SK-N-SH treated with all-trans-retinoic acid at 6 μM for 48 hours (cell line): Measurements from ENCODE around the gene S100A2.

Experiments
- ESRRG ChIP-seq: fragments of 250-450 bp; sonication (Bioruptor Pico); IDR thresholded peaks from 2 replicates; pipeline ENCODE4 v1.6.1; 2021; ENCODE audit warnings: mild to moderate bottlenecking
- SNAI2 ChIP-seq: fragments of 250-450 bp; sonication (Bioruptor Pico); IDR thresholded peaks from 2 replicates; pipeline ENCODE4 v1.5.0; 2020; ENCODE audit warnings: mild to moderate bottlenecking, moderate library complexity

DNA sequence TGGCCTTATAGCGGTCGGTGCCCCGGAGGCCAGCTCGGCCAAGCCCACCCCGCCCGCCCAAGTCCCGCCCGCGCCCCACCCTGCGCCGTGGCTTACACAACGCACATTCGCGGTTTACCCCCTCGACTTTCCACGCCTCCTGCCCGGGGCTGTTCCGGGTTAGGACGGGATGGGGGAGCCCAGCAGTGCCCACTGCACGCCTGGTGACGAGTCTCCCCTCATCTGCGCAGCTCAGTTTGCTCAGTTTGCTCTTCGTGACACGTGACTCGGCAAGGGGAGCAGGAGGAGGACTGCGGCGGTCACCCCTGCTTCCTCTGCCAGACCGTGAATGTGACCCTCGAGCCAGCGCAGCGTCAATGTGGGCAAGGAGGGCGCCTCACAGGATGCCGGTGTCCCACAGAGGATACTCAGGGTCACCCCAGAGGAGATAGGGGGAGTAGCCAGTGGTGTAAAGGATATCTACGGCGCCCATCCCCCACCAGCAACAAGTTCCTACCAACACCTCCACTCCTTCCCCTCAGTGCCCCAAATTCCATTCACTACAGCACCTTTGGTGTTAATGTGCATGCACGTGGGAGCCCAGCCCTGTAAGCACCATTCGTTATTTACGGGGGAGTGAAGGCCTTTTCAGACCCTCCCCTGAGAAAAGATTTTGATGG, 29.5 kb downstream of the S100A2 start:
- TF ChIP-seq ESRRG (CRISPR knock-in tag) (no peak), SNAI2 (CRISPR knock-in tag) (no peak)
